ENCODE measurements around the gene DHX29. TPM values are rescaled to one million over a fixed set of nuclear protein-coding genes. Genes with fewer than 3 reads are reported as not detected.

The DHX29 gene
- total RNA-seq, 1 experiment from 2014 or later = 30.3 TPM

DNA sequence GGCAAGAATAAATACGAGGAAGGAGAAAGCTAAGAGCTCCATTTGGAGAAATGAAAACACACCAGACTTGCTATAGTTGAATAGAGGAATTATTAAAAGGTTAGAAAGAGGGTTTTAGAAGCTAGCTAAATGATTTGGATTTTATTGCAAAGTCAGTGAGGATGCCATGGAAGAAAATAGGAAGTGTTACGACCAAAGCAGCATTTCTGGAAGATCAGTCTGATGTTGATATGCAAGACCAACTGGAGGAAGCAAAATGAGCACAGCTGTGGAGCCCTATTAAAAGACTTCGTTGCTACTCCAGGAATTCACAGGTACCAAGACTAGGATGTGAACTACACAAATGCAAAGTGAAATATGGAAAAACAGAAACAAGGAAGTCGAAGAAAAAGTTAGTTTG is 2.1 kb downstream of the DHX29 start:
- peaks cover 28% of the 10 kb centered on the region; the same call in 1 of the 2 replicates for H3K79me2 ChIP-seq (ENCODE audit: insufficient read depth, low read length)
- H3K4me1 ChIP-seq (ENCODE audit: insufficient read depth, low read length) = peaks cover 2% of the 10 kb centered on the region; the same call in 1 of the 2 replicates
- no peaks in the 10 kb centered on the region for H4K20me1 ChIP-seq (ENCODE audit: control insufficient read depth, insufficient read depth, insufficient read length)
- no peak overlapping the region for H3K27ac Mint-ChIP-seq
- H2BK20ac ChIP-seq (ENCODE audit: low read depth, low read length, poor library complexity, severe bottlenecking) = no peak overlapping the region
- H3K23me2 ChIP-seq (ENCODE audit: insufficient read length, low read depth, low read length, poor library complexity, severe bottlenecking) = peaks cover 3% of the 10 kb centered on the region
- H4K91ac ChIP-seq (ENCODE audit: insufficient read length, low read depth, low read length) = no peak overlapping the region
- no peak overlapping the region for H3K14ac ChIP-seq (ENCODE audit: insufficient read depth, low read length)
- H3K27me3 ChIP-seq (ENCODE audit: insufficient read depth, low read length) = no peaks in the 10 kb centered on the region
- TF ChIP-seq, protein P1, sequence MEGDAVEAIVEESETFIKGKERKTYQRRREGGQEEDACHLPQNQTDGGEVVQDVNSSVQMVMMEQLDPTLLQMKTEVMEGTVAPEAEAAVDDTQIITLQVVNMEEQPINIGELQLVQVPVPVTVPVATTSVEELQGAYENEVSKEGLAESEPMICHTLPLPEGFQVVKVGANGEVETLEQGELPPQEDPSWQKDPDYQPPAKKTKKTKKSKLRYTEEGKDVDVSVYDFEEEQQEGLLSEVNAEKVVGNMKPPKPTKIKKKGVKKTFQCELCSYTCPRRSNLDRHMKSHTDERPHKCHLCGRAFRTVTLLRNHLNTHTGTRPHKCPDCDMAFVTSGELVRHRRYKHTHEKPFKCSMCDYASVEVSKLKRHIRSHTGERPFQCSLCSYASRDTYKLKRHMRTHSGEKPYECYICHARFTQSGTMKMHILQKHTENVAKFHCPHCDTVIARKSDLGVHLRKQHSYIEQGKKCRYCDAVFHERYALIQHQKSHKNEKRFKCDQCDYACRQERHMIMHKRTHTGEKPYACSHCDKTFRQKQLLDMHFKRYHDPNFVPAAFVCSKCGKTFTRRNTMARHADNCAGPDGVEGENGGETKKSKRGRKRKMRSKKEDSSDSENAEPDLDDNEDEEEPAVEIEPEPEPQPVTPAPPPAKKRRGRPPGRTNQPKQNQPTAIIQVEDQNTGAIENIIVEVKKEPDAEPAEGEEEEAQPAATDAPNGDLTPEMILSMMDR (conservative IDR thresholded peaks at IDR 0.05) = no peak
- H3K27me3 Mint-ChIP-seq (ENCODE audit: low read depth) = no peaks in the 10 kb centered on the region
- H3K9ac ChIP-seq (ENCODE audit: extremely low read depth, insufficient read length, low read length) = no peak overlapping the region
- H3K4me3 Mint-ChIP-seq = no peak overlapping the region
- H3K4me2 ChIP-seq (ENCODE audit: insufficient read depth, insufficient read length, low read length) = no peak overlapping the region
- no peak overlapping the region for H2BK5ac ChIP-seq (ENCODE audit: insufficient read length, low read length)
- H3K4ac ChIP-seq (ENCODE audit: low read depth, low read length) = no peak overlapping the region
- no peak overlapping the region for H3K23ac ChIP-seq (ENCODE audit: insufficient read length, low read depth, low read length)
- H3T11ph ChIP-seq (ENCODE audit: low read length) = no peak overlapping the region
- H4K8ac ChIP-seq (replicated peaks; ENCODE audit: insufficient read length, low read depth, low read length) = no peak overlapping the region
- H3K79me1 ChIP-seq (ENCODE audit: insufficient read depth, low read depth, low read length, poor library complexity, severe bottlenecking) = peaks cover 3% of the 10 kb centered on the region
- H4K5ac ChIP-seq (ENCODE audit: insufficient read length, low read depth, low read length) = no peak overlapping the region
- H2BK15ac ChIP-seq (ENCODE audit: low read depth, low read length) = no peak overlapping the region
- H3K36me3 Mint-ChIP-seq (ENCODE audit: insufficient read depth in 1 of 3, low read depth in 3 of 3) = peaks cover 8 to 16% (median 8%) of the 10 kb centered on the region in 3 experiments; a peak in 6 of 7 replicates
- no peak overlapping the region for H2BK12ac ChIP-seq (ENCODE audit: insufficient read length, low read depth, low read length)
- H2AK5ac ChIP-seq (ENCODE audit: insufficient read length, low read length) = no peak overlapping the region
- no peak overlapping the region for H2BK120ac ChIP-seq (ENCODE audit: low read depth, low read length, poor library complexity, severe bottlenecking)
- no peak overlapping the region for H2AFZ ChIP-seq (ENCODE audit: low read length)
- H3K9me3 Mint-ChIP-seq = peaks cover 3% of the 10 kb centered on the region in 2 experiments; a peak in 3 of 5 replicates
- peaks cover 4 to 5% of the 10 kb centered on the region in 2 experiments for H3K4me1 Mint-ChIP-seq
- WGBS (ENCODE audit: extremely low coverage, insufficient read length, low lambda C conversion rate) = no CpG with 5 or more reads among the region's 4 CpGs
- no peak for DNase-seq
- no peak overlapping the region for H3K18ac ChIP-seq (ENCODE audit: insufficient read length, low read depth, low read length)
- no peak overlapping the region for H3K27ac ChIP-seq (ENCODE audit: insufficient read length, low read depth, low read length)
- H3K56ac ChIP-seq (ENCODE audit: insufficient read length, low read depth, low read length) = no peak overlapping the region
- no peaks in the 10 kb centered on the region for H3K9me3 ChIP-seq (ENCODE audit: control insufficient read depth, low read depth, low read length)

All from H9 (cell line).